ENCODE data around the gene ATF4.
"Not testable (repeated sequence)": the region's sequence is repeated elsewhere in the genome, so short reads cannot be mapped to it uniquely, and the experiment has no call there.

ATF4 gene

GRCh38 chr22:39489094-39490068, 31.0 kb upstream of the ATF4 start:
- no peak for DNase-seq (ENCODE audit: low read depth, low spot score)

GRCh38 chr22:39490135-39490798, 30.1 kb upstream of the ATF4 start:
- peak; percentile 78 for DNase-seq (ENCODE audit: low read depth, low spot score)

GRCh38 chr22:39490966-39491680, 29.2 kb upstream of the ATF4 start:
- DNase-seq (ENCODE audit: low read depth, low spot score) = no peak

- no peak for DNase-seq (ENCODE audit: low read depth, low spot score)
Measured at GRCh38 chr22:39491696-39492095, 28.7 kb upstream of the ATF4 start.

GRCh38 chr22:39492186-39492585, 28.2 kb upstream of the ATF4 start:
- DNase-seq (ENCODE audit: low read depth, low spot score) = no peak

GRCh38 chr22:39493759-39494158, 26.6 kb upstream of the ATF4 start:
- DNase-seq (ENCODE audit: low read depth, low spot score) = no peak

GRCh38 chr22:39494471-39495120, 25.8 kb upstream of the ATF4 start:
- no peak for DNase-seq (ENCODE audit: low read depth, low spot score)

GRCh38 chr22:39496131-39496838, 24.1 kb upstream of the ATF4 start:
- no peak for DNase-seq (ENCODE audit: low read depth, low spot score)

- DNase-seq (ENCODE audit: low read depth, low spot score) = no peak
Measured at GRCh38 chr22:39497429-39497828, 22.9 kb upstream of the ATF4 start.

- DNase-seq (ENCODE audit: low read depth, low spot score) = no peak
Measured at GRCh38 chr22:39498368-39498767, 22.0 kb upstream of the ATF4 start.

GRCh38 chr22:39498802-39499201, 21.6 kb upstream of the ATF4 start:
- DNase-seq (ENCODE audit: low read depth, low spot score) = no peak

- no peak for DNase-seq (ENCODE audit: low read depth, low spot score)
Measured at GRCh38 chr22:39500101-39500500, 20.3 kb upstream of the ATF4 start.

- no peak for DNase-seq (ENCODE audit: low read depth, low spot score)
Measured at GRCh38 chr22:39501644-39502108, 18.7 kb upstream of the ATF4 start.

GRCh38 chr22:39502109-39502788, 18.1 kb upstream of the ATF4 start, which contains the start of gene MIEF1:
Gene MIEF1, plus strand, starts transcription at chr22:39502290. Its CDS starts 9,005 bp downstream, at chr22:39511295.
- peak; percentile 92 for DNase-seq (ENCODE audit: low read depth, low spot score)

GRCh38 chr22:39502789-39503409, 17.5 kb upstream of the ATF4 start:
- no peak for DNase-seq (ENCODE audit: low read depth, low spot score)

GRCh38 chr22:39503630-39504029, 16.7 kb upstream of the ATF4 start:
- DNase-seq (ENCODE audit: low read depth, low spot score) = no peak

- no peak for DNase-seq (ENCODE audit: low read depth, low spot score)
Measured at GRCh38 chr22:39504071-39504470, 16.3 kb upstream of the ATF4 start.

- not testable (repeated sequence) for DNase-seq (ENCODE audit: low read depth, low spot score)
Measured at GRCh38 chr22:39507021-39507420, 13.3 kb upstream of the ATF4 start.

GRCh38 chr22:39508393-39508792, 12.0 kb upstream of the ATF4 start:
- DNase-seq (ENCODE audit: low read depth, low spot score) = no peak

All from iPS DF 19.7 (cell line).